Activated CD8-positive, alpha-beta memory T cell treated with anti-CD3 and anti-CD28 coated beads for 24 hours (primary cell): Measurements from ENCODE around the gene SPEF2.
A peak's percentile ranks its signal among the peaks of the same experiment; 100 is the strongest.

Experiments
- DNase-seq: peaks from one replicate; pipeline ENCODE4 v3.0.0-alpha.2; 2020

SPEF2 gene

DNA sequence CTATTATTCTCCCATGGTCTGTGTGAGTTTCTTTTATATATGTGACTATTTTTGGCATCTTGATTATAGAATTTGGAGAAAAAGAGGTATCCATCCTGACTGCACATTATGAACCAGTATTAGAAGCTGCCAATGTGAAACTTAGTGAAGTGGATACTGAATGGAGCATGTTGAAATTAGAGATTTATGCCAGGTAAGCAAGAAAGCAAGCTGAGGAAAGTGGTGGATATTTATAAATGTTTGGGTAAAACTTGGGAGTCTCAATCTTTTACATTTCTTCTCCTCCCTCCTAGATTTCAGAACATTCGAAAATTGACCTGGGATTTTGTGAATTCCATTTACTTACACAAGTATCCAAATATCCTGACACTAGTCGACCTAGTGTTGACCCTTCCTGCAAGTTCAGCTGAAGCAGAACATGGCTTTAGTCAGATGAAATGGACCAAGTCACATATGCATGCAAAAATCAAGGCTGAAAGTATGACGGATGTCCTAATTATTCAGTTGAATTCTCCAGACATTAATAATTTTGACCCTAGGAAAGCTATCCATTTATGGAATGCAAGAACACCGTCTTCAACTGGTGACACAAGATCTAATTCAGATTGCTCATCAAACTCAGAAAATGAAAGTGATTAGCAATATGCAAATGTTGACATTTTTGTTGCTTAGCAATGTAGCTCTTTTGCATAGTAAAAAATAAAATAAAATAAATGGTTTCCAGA is 172.2 kb downstream of the SPEF2 start:
- no peak for DNase-seq

DNA sequence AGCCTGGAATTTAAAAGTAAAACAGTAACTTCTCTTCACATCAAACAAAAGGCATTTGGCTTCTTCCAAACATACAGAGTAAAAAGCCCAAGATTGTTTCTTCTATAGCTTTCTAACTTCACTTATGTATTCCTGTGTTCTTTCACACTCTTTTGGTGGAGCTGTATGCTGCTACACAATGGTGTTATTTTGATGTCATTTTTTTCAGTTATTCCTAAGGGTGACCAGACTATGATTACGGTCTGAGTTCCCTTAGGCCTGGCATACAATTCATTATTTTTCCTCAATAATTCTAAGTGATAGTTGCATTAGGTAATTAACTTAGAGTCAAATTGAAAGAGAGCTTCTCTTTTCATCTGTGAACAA is 172.8 kb downstream of the SPEF2 start:
- DNase-seq, result no peak

DNA sequence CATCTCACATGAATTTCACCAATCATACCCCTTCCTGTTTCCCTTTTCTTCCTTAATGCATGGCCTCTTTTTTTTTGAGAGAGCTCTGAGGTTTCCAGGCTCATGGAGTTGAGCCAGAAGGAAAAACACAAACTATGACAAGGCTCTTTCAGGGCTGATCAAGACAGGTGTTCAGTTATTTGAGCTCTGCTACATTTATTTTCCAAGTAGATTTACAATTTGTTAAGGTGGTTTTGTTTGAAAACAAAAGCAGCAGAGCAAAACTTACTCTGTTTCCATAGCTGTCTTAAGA is 176.6 kb downstream of the SPEF2 start:
- no peak for DNase-seq

DNA sequence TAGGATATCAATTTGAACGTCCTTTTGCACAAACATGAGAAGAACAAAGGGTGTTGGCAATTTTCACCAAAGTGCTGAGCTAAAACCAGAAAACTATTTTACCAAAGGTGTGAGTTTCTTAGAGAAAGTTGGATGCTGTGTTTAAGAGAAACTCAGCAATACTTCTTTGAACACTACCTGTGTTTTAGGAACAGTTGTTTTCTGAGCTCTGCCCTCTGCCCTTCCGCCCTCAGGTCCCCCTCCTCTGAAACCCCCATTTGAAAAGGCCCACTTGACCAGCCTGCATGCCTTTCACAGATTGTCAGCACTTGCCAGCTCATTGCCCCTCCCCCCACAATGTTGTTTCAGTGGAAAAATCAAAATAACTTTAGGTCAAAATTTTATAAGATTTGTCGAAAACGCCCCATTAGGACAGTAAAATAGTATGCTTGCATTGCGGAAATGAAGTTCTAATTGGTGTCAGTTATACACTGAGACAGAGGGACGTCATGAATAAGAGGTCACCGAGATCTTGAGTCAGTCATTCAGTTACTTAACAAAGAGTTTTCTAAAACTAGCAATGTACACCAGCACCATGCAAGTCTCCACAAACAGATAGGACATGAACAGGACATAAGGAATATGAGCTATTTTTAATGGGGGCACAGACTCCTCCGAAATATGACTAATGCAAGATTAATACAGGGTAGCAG is 177.2 kb downstream of the SPEF2 start:
- no peak for DNase-seq

DNA sequence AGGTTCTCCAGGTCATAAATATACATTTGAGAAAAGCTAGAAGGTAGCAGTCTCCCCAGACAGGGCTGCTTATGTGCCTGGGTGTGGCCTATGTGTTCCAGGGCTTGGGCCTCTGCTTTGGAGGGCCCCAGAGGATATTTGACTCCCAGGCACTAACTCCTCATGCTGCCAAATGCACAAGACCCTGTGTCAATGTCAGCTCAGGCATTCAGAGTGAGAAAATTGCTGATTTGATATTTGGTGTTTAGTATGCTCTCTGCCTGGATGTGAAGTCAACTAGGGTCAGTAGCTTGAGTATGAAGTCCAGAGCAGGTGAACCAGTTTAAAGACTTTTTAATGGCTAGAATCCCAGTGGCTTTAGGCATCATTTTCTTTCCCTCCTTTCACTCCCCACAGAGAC is 181.5 kb downstream of the SPEF2 start:
- no peak for DNase-seq

DNA sequence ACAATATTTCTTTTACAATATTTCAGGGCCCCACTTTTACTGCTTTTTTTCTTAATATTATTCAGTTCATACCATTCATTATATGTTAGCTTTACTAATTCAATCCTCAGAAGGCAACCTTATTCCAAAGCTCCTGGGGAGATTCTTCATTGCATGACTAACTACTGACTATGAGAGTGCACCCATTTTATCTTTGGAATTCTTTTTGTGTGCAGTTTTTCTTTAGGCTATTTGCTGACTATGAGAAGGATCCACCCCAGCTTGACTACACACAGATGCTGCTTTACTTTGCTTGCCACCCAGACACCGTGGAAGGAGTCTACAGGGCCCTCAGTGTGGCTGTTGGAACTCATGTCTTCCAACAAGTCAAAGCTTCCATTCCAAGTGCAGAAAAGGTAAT is 182.1 kb downstream of the SPEF2 start:
- no peak for DNase-seq

DNA sequence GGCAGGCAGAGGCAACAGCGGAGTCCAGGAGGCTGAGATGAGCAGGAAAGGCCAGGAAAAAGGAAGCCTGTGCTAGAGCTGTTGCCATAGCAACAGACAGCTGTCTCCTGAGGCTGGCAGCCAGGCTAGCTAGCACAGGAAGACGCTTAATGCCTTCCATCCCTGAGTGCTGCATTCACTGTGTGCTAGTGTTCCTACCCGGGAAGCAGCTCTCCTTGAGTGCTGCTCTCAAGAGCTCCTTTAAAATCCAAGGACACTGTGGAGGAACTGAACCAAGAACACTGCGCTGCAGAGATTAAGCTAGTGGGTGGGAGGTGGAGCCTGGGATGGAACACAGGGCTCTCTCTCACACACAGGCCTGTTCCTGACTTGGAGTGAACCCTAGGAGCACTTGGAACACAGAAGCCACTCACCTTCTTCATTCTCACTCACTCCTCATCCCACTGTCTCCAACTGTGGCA is 185.6 kb downstream of the SPEF2 start:
- no peak for DNase-seq

DNA sequence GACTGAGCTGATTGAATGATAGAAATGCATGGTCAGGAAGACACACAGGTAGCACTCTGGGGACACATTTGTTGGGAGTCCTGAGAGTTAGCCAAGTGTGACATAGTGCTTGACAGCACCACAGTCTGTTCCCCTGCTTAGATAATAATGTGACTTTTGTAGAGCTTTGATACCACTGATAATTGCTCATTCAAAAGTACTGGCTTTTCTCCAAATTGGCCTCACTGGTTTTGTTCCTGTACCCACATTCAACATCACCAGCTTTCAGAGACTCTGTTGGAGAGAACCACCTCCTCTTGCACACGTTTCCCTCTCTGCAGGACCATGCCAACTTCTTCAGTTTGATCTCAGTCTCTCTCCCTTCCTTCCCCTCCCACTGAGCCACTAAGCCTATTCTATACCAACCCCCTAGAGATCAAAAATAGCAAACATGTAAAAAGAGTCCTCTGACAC is 186.6 kb downstream of the SPEF2 start:
- DNase-seq, result no peak

DNA sequence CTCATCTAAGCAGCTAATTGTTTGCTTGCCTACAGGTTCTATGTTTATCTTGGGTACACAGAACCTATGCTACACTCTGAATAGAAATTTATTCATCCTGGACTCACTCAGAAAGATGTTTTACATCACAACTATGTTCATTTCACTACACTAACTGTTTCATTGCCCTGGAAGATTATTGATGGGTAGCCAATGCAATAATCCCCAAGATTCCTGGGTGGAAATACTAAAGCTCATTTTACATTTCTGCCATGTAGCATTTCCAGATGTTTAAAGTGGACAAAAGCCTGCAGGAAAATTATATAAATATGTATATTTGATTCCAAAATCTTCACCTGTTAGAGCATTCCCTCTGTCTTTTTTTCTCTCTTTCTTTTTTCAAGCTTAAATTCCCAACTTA is 187.2 kb downstream of the SPEF2 start:
- DNase-seq, result no peak

DNA sequence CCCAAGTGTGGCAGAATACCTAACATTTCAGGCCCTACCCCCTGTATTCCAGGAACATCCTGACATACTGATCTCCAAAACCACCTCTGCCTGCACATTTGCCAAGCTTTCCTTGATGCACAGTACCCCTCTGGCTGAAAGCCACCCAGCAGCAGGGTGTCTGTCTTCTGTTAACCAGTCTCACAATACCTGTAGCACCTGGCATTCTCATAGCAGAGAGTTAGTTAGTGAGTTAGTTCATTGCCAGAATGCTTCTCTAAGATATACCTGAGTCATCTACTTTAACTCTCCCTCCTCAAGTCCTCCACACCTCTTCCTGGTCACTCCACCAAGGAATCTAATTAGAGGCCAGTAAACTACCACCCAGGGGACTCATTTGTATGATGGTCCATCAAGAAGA is 192.9 kb downstream of the SPEF2 start:
- DNase-seq, result no peak

DNA sequence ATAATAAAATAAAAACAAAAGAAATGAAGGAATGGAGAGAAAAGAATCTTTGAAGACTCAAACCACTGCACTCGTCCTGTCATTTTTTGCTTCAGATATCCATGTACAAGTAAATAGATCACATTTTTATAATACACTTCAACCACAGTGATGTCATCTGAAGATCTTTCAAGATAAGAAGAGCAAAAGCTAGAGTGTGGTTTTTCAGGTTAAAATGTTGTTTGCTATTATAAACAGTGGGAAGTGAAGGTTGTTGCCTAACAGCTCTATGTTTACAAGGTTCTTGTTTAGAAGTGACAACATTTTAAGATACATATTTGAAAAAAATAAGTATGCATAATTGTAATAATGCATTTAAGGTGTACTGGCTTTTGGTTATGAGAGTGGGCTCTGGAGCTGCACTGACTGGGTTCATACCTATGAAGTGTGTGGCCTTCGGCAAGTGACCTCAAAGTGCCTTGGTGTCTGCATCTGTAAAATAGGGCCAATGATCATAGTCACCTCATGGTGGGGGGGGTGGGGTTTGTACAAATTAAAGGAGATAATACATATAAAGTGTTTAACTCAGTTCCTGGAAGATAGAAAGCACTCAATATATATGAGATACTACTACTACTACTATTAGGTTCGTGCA is 193.6 kb downstream of the SPEF2 start:
- DNase-seq, result no peak

DNA sequence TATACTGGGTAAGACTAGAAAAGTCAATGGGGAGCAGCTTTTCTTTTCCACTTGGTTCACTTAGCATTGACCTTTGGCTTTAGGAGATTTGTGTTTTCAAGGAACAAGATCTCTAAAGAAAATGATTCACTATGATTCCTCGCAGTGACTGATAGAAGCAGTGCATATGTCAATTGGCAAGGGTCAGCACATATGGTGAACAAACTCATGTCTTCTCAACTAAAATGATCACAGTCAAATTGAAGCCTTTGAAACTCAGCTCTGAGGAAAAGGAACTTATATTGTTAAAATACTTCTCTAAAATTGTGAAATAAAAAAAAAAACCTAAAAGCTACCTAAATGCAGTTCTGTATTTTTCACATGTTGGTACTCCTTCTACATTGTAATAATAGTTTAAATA is 195.9 kb downstream of the SPEF2 start:
- no peak for DNase-seq

DNA sequence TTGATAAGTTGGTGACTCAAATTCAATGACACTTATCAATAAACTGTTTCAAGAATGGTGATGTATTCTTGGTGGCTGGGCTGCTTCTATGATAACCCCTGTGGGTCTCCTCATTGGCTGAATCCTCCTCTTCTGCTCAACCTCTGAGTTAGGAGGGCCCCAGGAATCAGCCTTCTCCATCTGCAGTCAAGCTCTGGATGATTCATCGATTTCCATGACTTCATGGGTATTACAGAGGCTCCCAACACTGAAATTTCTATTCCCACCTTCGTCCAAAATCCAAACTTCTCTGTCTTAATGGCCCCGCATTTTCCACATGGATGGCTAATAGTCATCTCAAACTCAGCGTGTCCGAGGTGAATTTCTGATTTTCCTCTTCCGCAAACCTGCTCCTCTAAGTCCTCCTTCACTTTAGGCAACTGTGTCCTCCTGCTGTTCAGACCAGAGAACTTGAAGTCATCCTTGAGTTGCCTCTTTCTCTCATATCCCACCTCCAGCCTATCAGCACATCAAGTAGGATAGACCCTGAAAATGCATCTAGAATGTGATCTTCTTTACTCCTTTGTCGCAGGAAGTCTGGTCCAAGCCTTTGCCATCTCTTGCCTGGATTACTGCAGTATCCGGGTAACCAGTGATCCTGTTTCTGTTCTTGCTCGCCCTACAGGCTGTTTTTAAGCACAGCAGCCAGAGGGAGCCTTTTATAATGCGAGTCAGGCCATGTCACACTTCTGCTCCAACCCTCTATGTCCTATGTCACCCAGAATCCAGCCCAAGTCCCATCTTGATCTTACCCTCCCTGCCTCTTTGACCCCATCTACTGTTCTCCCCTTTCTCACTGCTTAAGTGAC is 197.7 kb downstream of the SPEF2 start:
- no peak for DNase-seq

DNA sequence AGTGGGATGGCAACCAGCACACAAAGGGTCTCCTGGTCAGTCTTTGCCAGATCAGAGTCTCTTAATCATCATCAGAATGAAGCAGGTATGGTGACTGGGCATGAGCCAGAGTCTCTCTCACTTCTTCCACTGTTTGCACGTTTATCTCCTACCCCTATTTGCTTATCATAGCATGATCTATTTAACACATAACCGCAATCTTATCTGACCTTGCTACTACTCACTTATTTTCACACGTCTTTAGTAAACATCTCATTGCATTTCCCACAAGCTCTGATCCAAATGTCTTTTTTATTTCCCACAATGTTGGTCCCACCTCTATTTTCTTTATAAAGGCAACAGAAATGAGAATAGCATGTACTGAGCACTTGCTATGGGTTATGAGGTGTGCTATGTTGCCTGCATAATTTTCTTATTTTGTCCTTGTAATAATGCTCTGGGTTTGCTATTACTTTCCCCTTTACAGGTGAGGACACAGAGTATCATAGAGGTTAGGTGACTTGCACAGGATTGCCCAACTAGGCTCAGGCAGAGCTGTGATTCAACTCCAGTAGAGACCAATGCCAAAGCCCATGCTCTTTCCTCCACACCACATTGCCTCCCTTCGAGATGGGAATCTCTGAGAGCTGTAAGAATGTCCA is 199.3 kb downstream of the SPEF2 start:
- DNase-seq, result no peak

DNA sequence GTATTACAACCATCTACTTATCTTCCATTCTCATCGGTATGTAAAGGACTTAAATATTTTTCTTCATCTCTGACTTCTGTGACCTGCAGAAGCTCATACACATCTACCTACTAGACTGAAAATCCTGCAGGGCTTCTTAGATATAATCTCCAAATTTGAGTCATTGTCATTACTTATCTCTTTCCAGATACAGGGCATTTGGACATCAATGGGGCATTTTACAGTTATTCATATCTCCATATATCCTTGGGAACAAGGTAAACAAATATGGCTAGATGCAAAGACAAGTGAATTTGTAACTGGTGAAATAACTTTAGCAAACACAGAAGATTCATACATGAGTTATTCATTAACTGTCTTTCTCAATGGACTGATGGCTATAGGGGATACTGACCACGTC is 201.4 kb downstream of the SPEF2 start:
- DNase-seq, result no peak

DNA sequence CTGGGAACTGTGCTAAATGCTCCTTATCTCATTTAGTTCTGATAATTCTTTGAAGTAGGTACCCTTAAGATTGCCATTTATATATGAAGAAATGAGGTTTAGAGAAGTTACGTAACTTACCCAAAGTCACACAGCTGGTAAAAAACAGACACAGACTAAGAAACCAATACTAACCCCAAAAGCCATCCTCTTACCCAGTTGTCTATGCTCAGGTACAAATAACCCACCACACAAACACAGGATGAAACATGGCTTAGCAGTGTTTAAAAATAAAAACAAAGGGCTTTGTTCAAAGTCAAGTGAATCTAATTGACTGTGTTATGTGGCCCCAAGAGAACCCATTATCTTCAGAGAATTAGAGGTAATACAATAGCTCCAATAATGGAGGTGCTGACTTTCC is 202.0 kb downstream of the SPEF2 start:
- no peak for DNase-seq

DNA sequence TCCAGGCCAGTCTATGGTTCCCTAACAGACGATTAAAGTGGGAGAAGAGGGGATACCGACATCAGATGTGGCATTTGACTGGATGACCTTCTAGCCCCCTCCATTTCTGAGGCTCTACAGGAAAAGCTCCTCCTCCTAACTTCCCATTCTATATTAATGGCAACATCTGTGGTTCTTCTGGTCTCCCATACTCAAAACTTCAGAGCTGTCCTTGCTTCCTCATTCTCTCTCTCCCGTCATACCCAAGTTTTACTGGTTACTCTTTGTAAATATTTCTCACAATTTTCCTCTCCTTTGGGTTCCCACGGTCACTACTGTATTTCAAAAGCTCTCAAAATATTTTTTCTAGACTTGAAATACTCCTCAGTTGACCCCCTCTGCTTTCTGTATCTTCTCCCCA is 203.1 kb downstream of the SPEF2 start:
- DNase-seq, result no peak

DNA sequence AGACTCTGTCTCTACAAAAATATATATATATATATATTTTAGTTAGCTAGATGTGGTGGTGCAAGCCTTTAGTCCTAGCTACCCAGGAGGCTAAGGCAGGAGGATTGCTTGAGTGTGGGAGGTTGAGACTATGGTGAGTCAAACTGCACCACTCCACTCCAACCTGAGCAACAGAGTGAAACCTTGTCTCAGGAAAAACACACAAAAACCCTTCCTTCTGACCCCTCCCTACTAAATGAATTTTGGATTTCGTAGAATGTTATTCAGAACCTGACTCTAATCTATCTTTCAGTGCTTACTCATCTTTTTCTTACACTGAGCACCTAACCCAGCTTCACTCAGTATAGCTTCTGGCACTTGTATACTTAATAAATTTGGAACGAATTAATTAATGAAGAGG is 203.8 kb downstream of the SPEF2 start:
- no peak for DNase-seq

DNA sequence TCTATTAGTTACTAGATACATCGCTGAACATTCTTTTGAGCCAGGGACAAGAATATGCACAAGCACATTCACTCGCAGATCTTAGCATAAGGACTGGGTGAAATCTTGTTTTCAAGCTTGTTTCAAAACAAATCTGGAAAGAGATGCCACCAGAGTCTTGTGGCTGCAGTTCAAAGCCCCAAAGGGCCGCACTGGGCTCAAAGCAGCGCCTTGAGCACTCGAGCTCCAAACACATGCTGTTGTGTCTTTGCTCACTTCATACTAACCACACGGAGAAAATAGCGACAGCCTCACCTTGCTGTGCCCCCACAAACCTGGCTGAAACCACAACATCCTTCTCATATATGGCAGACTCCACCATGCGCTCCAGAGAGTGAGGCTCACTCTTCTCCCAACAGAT is 204.8 kb downstream of the SPEF2 start:
- DNase-seq, result peak; percentile 73

DNA sequence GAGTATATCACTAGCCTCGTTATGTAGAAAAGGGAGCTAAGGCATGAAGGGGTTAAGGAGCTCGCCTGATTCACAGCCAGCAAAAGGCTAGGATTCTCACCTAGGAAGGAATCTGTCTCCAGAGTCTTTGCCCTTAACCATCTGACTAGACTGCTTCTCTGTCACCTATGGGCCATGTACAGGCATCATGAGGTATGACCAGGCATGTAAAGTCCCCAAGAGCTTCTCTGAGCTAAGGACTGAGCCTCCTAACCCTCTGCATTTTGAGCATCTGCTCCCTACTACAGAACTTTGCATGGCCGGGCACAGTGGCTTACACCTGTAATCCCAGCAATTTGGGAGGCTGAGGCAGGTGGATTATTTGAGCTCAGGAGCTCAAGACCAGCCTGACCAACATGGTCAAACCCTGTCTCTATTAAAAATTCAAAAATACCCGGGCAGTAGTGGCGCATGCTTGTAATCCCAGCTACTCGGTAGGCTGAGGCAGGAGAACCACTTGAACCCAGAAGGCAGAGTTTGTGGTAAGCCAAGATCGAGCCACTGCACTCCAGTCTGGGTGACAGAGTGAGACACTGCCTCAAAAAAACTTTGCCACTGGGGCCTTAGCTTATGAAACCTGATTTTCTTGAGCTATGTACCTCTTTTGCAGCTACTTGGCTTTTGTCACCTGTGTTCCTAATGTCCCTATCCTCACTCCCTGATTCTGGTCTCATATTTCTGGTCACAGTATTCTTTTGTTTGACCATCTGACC is 205.9 kb downstream of the SPEF2 start:
- no peak for DNase-seq

DNA sequence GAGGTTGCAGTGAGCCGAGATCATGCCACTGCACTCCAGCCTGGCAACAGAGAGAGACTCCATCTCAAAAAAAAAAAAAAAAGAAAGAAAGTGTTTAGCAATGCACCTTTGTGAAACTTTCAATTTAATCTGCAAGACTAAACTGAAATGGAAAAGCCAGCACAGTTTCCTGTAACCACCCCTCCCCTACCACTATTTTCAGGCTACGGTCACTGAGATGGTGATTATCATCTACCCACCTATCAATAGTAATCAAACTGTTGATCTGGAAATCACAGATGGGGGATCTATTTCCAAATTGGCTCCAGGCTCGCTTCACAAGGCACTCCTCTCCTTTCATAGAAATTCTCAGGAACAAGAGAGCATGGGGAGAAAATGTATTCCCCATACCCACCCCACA is 208.4 kb downstream of the SPEF2 start:
- no peak for DNase-seq

DNA sequence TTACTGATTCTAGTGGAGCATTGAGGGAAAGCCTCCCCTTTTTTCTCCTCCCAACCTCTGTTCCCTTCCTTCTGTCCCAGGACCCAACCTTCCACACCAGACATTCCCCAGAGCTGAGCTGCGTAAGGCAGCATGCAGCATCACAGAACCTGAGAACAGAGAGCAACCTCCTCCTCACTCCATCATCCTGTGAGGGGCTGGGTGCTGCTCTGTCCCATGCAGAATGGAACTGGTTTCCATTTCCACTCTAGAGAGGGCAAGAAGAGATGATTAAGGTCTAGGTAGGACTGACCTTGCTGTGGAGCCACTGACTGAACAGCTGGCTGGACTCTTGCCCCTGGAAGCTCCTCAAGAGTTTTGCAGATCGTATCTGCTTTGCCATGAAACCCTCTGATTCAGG is 208.9 kb downstream of the SPEF2 start:
- DNase-seq, result no peak
